GM18526 (cell line): Measurements from ENCODE around the gene RPS6KC1.

ENCODE experiments used
- POLR2A ChIP-seq: IDR thresholded peaks from 3 replicates; pipeline ENCODE4 v1.6.1; 2011; ENCODE audit not compliant: insufficient read length; ENCODE audit errors: extremely low read depth

Gene RPS6KC1

DNA sequence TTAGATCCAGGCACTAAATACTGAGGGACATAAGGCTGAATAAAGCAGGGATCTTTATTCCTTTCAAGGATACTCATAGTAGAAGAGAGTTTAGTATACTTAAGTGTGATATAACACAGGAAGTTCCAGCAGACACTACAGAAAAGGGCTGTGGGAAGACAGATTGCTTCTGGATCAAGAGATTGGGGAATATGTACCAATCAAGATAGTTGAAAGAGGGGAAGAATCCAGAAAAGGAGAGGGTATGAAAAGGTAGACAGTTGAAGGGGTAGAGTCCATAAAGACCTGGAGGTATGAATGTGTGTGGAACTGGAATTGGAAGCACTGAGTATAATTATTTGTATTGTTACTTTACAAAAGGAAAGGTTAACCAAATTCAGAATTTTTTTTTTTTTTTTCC lies 2.4 kb downstream of the RPS6KC1 start:
- no peak for TF ChIP-seq POLR2A

DNA sequence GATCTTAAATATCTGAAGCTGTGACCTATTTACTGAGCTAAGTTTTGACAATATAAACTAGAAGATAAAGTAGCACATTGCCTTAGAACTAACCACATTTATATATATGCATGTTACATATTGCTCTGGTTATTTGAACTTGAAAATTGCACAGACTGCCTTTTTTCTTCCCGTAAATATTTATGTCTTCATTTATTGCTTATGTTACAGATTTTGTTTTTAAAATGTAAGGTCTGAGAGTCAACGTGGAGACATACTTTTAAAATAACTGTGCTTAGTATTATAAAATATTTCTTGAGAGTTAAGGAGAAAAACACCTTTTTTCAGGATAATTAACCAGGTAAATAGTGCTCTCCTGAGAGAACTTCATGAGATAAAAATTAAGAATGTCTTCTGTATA lies 3.1 kb downstream of the RPS6KC1 start:
- no peak for TF ChIP-seq POLR2A

DNA sequence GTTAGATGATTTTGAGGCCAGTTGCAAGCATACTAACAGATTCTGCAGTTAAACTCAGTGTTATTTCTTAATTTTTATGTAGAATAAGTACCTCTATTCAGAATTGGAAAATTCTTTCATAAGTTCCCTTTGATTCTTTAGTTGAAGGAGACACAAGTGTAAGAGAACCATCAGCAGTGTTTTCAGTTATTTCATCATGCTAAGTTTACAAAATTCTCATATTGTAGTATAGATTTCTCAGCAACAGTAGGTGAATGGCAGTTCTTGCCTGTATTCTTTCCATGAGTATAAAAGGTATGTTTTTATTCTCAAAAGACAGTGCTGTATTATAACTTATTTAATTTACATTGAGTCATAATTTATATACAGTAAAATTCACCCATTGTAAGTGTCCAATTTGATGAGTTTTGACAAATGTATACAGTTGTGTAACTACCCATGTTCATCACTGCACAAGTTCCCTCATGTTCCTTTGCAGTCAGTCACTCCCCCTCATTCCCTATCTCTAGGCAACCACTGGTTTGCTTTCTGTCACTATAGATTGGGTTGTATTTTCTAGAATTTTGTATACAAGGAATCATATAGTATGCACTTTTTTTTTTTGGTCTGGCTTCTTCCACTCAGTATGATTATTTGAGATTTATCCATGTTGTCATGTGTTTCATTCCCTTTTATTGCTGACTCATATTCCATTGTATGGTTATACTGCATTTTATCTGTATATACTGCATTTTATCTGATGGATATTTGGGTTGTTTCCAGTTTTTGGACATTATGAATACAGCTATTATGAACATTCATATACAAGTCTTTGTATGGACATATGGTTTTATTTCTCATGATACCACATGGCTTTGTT lies 3.9 kb downstream of the RPS6KC1 start:
- no peak for TF ChIP-seq POLR2A

DNA sequence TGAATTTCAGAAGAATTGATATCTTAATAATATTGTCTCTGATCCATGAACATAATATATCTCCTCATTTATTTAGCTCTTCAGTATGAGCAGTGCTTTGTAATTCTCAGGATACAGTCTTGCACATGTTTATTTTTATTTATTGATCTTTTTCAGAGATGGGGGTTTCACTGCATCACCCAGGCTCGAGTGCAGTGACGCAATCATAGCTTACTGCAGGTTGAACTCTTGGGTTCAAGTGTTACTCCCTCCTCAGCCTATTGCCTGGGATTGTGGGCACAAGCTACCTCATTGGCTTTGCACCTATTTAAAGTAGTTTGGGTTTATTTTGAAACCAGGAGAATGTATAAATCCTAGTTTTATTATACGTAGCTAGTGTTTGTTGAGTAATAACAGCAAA lies 4.7 kb downstream of the RPS6KC1 start:
- no peak for TF ChIP-seq POLR2A

DNA sequence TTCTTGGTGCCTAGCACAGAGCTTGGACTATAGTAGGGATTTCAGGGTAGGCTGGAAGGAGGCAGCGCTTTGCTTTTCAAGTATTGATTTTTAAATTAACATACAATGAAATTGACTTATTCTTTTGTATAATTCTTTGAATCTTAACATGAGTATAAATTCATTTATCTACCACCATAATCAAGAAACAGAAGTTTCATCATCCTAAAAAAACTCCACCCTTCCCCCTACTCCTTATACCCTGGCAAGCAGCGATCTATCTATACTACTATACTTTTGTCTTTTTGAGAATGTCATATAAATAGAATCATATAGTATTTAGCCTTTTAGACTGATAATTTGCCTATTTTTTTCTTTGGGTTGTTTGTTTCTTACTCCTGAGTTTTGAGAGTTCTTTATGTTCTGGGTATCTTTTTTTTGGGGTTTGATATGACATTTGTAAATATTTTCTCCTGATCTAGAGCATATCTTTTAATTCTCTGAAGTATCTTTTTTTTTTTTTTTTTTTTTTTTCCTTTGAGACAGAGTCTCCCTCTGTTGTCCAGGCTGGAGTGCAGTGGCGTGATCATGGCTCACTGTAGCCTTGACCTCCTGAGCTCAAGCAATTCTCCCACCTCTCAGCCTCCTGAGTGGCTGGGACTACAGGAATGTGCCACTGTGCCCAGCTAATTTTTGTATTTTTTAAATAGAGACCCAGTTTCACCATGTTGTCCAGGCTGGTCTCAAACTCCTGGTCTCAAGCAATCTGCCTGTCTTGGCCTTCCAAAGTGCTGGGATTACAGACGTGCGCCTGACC lies 6.4 kb downstream of the RPS6KC1 start:
- TF ChIP-seq POLR2A: no peak

DNA sequence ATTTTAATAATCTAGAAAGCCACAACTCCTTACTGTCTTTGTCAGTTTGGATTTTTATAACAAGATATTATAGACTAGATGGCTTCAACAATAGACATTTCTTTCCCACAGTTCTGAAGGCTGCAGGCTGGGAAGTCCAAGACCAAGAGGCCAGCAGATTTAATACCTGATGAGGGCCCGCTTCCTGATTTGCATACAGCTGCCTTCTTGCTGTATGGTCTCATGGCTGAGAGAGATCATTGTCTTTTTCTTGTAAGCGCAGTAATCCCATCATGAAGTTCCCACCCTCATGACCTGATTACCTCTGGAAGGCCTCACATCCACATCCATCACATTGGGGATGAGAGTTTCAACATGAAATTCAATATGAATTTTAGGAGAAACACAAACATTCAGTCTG lies 9.8 kb downstream of the RPS6KC1 start:
- no peak for TF ChIP-seq POLR2A

DNA sequence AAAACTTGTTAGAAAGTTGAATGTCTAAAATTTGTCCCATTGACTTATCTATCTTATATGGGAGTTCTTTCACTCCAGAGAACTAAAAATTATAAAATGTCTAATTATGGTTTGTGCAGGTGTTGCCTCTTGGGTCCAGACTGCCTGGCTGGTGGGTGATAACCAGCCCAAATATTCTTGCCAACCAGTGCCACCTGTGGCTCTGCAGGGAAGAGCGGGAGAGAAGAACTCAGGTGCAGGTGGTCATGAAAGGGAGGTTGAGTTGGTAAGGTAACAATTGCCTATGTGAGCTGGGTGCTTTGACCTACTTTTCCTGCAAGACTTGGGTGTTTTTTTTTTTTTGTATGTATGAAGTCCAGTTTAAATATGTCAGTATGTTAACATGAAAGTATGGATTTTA lies 10.2 kb downstream of the RPS6KC1 start:
- no peak for TF ChIP-seq POLR2A

DNA sequence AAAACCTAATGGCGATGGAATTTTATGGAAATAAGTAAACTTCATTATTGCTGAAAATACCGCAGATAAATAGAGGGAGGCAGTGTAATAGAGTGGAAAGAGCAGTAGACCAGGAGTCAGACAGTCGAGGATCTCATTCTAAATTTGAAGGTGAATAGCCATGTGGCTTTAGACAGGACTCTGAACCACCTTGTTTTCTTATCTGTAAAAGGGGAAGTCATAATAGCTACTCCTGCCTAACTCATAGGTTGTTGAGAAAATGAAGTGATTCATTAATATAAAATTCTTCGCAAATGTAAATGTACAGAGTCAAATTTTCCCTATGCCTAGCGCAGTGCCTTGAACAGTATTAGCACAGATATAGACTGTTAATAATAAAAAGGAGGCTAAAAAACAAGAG lies 14.8 kb downstream of the RPS6KC1 start:
- TF ChIP-seq POLR2A: no peak

DNA sequence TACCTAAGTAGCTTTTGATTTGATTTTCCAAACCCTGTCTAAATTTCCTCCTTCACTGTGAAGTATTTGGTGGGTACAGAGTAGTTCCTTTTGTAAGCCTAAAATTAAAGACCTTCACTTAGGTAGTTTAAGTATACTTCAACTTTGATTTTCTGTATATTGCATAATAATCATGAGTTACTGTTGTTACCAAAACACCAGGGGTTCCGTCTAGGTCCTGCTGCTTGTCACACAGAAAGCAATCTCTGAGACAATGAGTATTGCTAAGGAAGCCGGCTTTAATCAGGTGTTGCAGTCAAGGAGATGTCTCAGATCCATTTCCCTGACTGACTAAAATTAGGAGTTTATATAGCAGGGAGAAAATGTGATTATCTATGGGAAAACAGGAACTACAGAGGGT lies 15.3 kb downstream of the RPS6KC1 start:
- TF ChIP-seq POLR2A: no peak

DNA sequence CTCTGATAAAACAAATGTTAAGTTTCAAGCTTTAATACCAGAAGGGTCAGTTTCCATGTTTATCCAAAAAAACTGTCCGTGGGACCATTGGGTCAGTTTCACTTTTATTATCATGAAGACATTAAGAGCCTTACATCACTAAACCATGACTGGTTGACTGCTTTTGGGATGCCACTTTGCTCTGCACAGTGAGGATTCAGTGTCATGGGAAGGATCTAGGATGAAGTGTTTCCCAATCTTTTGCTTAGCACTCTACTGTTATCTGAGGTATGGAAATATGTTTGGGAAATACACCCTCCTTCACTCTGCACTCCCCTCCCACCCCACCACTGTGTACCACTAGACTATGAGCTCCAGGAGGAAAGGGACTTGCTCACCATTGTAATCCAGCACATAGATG lies 16.3 kb downstream of the RPS6KC1 start:
- TF ChIP-seq POLR2A: no peak

DNA sequence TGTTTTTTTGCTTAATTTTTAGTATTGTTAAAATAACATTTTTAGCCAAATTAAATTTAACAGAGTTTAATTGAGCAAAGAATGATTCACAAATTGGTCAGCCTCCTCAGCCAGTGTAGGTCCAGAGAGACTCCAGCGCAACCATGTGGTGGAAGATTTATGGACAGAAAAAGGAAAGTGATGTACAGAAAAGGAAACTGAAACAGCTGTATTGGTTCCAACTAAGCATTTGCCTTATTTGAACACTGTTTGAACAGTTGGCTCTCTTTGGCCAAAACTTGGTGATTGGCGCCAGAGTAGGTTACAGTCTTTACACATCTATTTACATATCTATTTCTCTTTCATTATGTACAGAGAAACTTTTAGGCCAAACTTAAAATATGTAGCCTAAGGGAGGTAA lies 19.4 kb downstream of the RPS6KC1 start:
- no peak for TF ChIP-seq POLR2A

DNA sequence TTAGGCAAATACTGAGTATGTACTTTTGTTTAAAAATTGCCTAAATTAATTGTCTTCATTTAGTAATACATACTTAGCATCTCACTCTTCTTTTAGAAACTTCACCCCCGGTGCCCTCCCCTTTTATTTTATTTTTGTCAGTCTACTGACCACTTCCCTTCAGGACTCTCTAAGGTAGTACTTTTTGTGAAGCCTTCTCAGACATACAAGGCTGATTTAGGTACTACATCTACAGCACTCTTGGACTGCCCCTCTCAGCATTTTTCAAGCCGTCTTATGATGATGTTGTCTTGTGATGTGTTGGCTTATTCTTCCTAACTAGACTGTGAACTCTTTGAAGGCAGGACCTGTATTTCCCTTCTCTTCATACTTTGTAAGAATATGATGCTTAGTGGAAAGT lies 24.7 kb downstream of the RPS6KC1 start:
- TF ChIP-seq POLR2A: no peak

DNA sequence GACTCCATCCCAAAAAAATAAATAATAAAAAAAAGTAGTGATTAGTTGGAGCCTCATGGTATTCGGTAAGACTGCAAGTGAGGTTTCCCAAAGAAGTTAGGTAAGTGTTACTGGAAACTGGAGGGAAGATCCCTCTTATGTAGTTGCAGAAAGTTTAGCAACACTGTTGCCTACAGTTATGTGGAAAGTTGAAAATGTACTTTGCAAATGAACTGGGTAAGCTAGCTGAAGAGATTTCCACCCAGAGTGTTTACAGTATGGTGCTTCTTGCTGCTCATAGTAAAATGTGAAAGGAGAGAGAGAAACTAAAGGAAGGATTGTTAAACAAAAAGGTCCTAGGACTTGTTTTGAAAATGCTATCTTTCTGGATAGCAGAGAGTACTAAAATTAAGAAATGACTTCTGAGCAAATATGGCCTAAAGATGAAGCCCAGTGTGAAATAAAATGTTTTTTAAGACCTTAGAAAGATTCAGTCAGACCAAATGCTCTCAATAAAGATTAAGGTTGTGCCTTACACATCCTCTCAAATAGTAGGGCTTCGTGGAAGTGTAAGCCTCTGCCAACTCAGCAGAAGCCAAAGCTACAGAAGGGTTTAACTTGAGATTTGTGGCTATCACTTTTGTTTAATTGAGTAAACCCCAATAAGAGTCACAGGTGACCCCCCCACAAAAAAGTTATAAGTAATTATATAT lies 31.5 kb downstream of the RPS6KC1 start:
- TF ChIP-seq POLR2A: no peak

DNA sequence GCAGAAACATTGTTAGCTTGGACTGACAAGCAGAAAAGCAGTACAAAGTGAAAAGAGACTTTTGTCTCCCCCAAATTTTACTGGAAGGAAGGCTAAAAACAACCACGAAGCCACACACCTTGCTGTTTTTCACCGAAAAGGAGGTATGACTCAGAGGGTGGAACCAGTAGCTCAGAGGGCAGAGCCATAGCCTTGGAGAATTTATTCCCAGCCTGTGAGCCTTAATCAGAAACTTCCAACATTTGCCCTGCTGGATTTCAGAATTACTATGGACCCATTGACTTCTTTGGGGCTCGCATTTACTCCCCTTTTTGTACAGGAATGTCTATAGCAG lies 32.0 kb downstream of the RPS6KC1 start:
- TF ChIP-seq POLR2A: no peak

DNA sequence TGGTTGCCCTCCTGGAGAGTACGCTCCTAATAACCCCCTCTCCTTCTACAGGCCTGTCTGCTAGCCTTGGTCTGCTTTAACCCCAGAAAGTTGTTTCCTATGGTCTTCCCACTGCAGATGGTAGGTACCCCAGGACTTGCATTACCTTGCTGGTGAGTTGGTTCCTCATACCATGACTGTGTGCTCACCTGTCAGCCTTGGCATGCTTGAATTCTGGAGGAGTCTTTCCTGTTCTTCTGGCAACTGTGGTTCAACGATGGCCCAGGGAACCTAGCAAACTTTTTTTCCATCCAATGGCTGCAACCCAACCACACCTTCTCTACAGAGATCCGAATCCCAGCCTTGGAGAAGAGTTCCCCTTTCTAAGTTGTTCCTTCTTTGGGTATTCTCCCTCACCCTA lies 36.9 kb downstream of the RPS6KC1 start:
- TF ChIP-seq POLR2A: no peak
